M059J (cell line): ENCODE measurements around the gene IRS2. TPM values are rescaled to one million over a fixed set of nuclear protein-coding genes. Genes with fewer than 3 reads are reported as not detected.

Experiments used
- DNase-seq: peaks from one replicate; pipeline ENCODE4 v3.0.0-alpha.2; 2012; ENCODE audit warnings: low read depth
- total RNA-seq: library from RNA; depleted of rRNA; stranded (reverse); fragments of >200 nt; shearing (Covaris generic); gene quantifications from 2 replicates; pipeline ENCODE4 v1.2.3, GENCODE V29; 2014

Gene IRS2
- total RNA-seq, 1 experiment from 2014 or later: 0.54 TPM

DNA sequence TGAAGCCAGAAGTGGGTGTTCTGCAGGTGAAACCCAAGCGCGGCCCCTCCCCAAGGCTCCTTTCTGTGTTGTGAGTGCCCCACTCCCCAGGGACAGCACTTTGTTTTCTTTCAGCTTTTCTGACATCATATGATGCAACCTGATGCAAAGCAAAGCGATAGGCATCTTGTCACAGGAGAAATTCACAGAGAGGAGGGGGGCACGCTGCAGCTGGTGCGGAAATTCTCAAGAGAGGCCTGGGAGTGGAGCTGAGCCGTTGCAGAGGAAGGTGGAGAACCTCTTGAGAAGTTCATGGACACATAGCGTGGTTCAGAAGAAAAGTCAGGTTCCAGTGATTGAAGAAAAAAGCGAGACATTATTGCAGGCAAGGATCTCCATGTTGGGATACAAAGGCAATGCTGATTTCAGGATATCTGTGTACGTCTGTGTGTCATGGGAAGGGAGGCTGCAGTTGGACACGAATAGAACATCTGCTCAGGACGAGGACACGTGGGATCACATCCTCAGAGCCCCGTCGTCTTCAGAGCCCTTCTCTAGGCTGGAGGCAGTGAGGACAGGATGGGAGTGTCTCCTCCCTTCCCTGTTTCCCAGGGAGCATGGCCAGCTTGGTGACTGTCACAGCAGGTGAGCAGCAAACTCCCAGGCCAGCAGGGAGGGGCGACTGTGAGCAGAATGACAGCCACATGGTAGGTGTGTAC lies 79.2 kb downstream of the IRS2 start:
- no peak for DNase-seq

DNA sequence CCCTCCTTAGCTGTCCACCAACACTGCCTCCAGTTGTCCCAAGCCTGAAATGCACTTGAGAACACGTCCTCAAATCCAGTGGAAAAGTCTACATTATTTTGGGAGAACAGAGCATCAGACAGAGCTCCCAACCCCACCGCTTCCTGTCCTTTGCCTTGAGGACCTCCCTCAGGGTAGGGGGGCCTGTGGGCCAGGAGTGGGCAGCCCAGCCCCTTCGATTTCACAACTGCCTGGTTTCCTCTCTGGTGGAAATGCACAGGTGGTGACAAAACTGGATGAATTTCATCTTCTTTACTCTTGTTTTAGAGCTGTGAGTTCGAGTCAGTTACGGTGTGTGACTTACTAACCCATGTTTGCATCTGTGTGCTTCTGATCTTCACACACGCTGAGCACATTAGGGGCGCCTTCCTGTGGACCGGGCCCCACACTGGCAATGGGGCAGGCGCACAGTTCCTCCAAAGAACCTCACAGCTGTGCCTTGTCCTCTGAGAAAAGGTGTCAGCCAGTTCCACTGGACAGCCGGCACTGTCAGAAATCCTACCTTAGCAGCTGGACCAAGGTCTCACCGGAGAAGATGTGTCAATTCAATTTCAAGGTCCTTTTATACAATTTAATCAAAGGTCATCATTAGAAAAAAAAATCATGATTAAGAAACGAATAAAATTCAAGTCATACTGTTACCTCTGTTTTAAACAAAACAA lies 80.2 kb downstream of the IRS2 start:
- no peak for DNase-seq

DNA sequence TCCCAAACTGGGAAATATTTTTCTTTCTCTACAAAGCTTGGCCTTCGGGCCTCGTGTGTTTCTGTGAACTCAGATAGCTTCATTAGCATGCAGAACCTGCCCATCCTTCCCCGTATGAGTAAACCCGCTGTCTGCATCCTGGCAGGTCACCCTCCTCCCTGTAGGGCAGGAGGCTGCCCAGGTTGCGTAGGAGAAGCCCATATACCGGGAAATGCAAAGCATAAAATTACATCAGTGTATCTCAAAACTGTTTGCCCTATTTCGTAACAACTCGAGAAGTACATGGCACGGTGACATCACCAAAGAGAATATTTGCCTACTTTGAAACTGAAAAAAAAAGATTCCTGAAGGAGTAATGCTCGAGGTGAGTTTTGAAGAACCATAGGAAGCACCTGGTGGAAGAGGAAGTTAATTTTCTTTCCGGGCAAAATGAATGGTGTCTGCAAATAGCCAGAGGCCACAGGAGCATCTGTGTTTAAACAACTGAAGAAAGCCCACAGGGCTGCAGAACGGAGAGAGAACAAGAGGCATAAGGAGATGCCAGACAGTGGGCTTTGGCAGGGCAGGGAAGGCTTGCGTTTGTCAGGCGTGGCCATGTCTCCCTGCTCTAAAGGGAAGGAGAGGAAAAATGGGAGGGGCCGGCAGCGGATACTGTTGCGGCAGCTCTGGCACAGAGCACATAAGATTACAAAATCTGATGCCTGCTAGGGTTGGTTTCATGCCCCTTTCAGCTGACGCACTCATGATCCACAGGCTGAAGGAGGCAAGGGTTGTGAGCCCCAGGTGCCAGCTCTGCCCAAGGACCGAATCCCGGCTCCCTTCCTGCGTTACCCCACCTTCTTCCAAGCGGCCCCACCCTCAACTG lies 81.4 kb downstream of the IRS2 start:
- DNase-seq: no peak

DNA sequence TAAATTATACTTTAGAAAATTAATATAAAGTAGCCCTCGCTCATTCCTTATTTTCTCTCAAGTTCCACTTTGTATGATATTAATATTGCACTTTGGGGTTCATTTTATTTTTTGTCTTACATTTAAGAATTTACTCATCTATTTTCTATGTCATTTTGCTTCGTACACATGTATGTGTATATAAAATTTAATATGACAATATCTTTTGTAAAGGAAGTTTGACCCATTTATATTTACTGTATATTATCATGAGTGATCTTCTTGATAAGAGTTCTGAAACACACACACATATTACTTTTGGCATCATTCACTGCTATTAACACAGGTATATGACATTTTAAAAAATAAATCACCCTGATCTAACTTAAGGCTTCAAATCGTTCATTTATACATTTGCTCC lies 83.1 kb downstream of the IRS2 start:
- DNase-seq: no peak
